Measurements from ENCODE around the gene PFKM.

GRCh38 chr12:48070033-48070432 lies 49.1 kb upstream of the PFKM start:
- TF ChIP-seq CTCF (IDR thresholded peaks at IDR 0.05; ENCODE audit: insufficient read depth, low read length) (no peak), GABPA (IDR thresholded peaks at IDR 0.05; ENCODE audit: low read depth) (no peak), POLR2AphosphoS5 (IDR thresholded peaks at IDR 0.05; ENCODE audit: low read depth) (no peak)
